WTC11 (cell line): ENCODE data around the gene PKP1. TPM values are rescaled to one million over a fixed set of nuclear protein-coding genes. Genes with fewer than 3 reads are reported as not detected.

Experiments used
- ATAC-seq: fragments of 200-7000 bp; cut with Tn5 transposase; 2 replicates; pipeline ENCODE4 v1.10.0; 2021; ENCODE audit warnings: mild to moderate bottlenecking, moderate library complexity
- CTCF ChIA-PET: fragments of 300-600 bp; sonication (Branson Sonifier 250); formaldehyde crosslinking; loops from one replicate; lab custom pipeline; 2021; ENCODE audit warnings: antibody characterized with exemption; lab: Charles Lee
- POLR2A ChIA-PET: fragments of 350-600 bp; sonication (Branson Sonifier 250); formaldehyde crosslinking; loops from one replicate; lab custom pipeline; 2021; ENCODE audit warnings: antibody characterized with exemption; lab: Charles Lee
- DNase-seq: peaks from one replicate; pipeline ENCODE4 v3.0.0; 2021; ENCODE audit warnings: low spot score
- H3K27ac Mint-ChIP-seq: 2 replicates; pipeline ENCODE4 v1.8.0; 2021; ENCODE audit warnings: mixed read lengths
- H3K27me3 Mint-ChIP-seq: 2 replicates; pipeline ENCODE4 v1.8.0; 2021; ENCODE audit warnings: low read depth, mild to moderate bottlenecking, moderate library complexity, mixed read lengths
- H3K36me3 Mint-ChIP-seq: 2 replicates; pipeline ENCODE4 v1.8.0; 2021; ENCODE audit warnings: mixed read lengths
- H3K4me1 Mint-ChIP-seq: 2 replicates; pipeline ENCODE4 v1.8.0; 2022; ENCODE audit warnings: mixed read lengths
- H3K4me3 Mint-ChIP-seq: 2 replicates; pipeline ENCODE4 v1.8.0; 2021; ENCODE audit warnings: mild to moderate bottlenecking, moderate library complexity, mixed read lengths
- H3K9me3 Mint-ChIP-seq: 2 replicates; pipeline ENCODE4 v1.8.0; 2021; ENCODE audit warnings: mixed read lengths
- AFF4 ChIP-seq: sonication (generic); formaldehyde crosslinking; IDR thresholded peaks from 2 replicates; pipeline ENCODE4 v1.8.1; 2023; ENCODE audit warnings: mild to moderate bottlenecking, missing genetic modification reagents, borderline replicate concordance
- CREB1 ChIP-seq: sonication (generic); formaldehyde crosslinking; IDR thresholded peaks from 2 replicates; pipeline ENCODE4 v1.8.0; 2023; ENCODE audit warnings: mild to moderate bottlenecking, missing genetic modification reagents
- E2F4 ChIP-seq: sonication (generic); formaldehyde crosslinking; IDR thresholded peaks from 2 replicates; pipeline ENCODE4 v1.8.1; 2022; ENCODE audit warnings: low read depth, mild to moderate bottlenecking, moderate library complexity, missing genetic modification reagents, borderline replicate concordance
- E2F5 ChIP-seq: sonication (generic); formaldehyde crosslinking; IDR thresholded peaks from 2 replicates; pipeline ENCODE4 v1.8.1; 2022; ENCODE audit warnings: mild to moderate bottlenecking, moderate library complexity, missing genetic modification reagents
- ELF4 ChIP-seq: sonication (generic); formaldehyde crosslinking; IDR thresholded peaks from 2 replicates; pipeline ENCODE4 v1.8.1; 2022; ENCODE audit warnings: low read depth, mild to moderate bottlenecking, moderate library complexity, missing genetic modification reagents
- ERG ChIP-seq: fragments of 250-450 bp; sonication (Bioruptor Pico); IDR thresholded peaks from 2 replicates; pipeline ENCODE4 v1.8.0; 2021; ENCODE audit warnings: mild to moderate bottlenecking
- ETV6 ChIP-seq: sonication (generic); formaldehyde crosslinking; IDR thresholded peaks from 2 replicates; pipeline ENCODE4 v1.8.1; 2022; ENCODE audit warnings: mild to moderate bottlenecking, missing genetic modification reagents
- FOXJ3 ChIP-seq: sonication (generic); formaldehyde crosslinking; IDR thresholded peaks from 2 replicates; pipeline ENCODE4 v1.9.0; 2021; ENCODE audit warnings: missing genetic modification reagents, mild to moderate bottlenecking, borderline replicate concordance
- FOXP4 ChIP-seq: sonication (generic); formaldehyde crosslinking; IDR thresholded peaks from 2 replicates; pipeline ENCODE4 v1.8.0; 2022; ENCODE audit warnings: mild to moderate bottlenecking, missing genetic modification reagents
- GABPB1 ChIP-seq: sonication (generic); formaldehyde crosslinking; IDR thresholded peaks from 2 replicates; pipeline ENCODE4 v1.8.1; 2023; ENCODE audit warnings: mild to moderate bottlenecking, missing genetic modification reagents
- IRF1 ChIP-seq: sonication (generic); formaldehyde crosslinking; IDR thresholded peaks from 2 replicates; pipeline ENCODE4 v1.8.0; 2023; ENCODE audit warnings: missing genetic modification reagents
- MLX ChIP-seq: sonication (generic); formaldehyde crosslinking; IDR thresholded peaks from 2 replicates; pipeline ENCODE4 v1.8.1; 2023; ENCODE audit warnings: mild to moderate bottlenecking, missing genetic modification reagents, moderate library complexity
- NFATC4 ChIP-seq: fragments of 250-450 bp; sonication (Bioruptor Pico); IDR thresholded peaks from 2 replicates; pipeline ENCODE4 v1.9.0; 2021; ENCODE audit warnings: mild to moderate bottlenecking
- NR1H2 ChIP-seq: sonication (generic); formaldehyde crosslinking; IDR thresholded peaks from 2 replicates; pipeline ENCODE4 v1.9.0; 2021; ENCODE audit warnings: mild to moderate bottlenecking, moderate library complexity, missing genetic modification reagents
- SP1 ChIP-seq: sonication (generic); formaldehyde crosslinking; conservative IDR thresholded peaks from 2 replicates; pipeline ENCODE4 v1.8.1; 2022; ENCODE audit warnings: missing genetic modification reagents
- TEAD4 ChIP-seq: sonication (generic); formaldehyde crosslinking; IDR thresholded peaks from 2 replicates; pipeline ENCODE4 v1.8.0; 2022; ENCODE audit warnings: mild to moderate bottlenecking, missing genetic modification reagents
- TP53 ChIP-seq: sonication (generic); formaldehyde crosslinking; IDR thresholded peaks from 2 replicates; pipeline ENCODE4 v1.8.1; 2023; ENCODE audit warnings: mild to moderate bottlenecking, missing genetic modification reagents
- ZSCAN18 ChIP-seq: fragments of 250-450 bp; sonication (Bioruptor Pico); IDR thresholded peaks from 2 replicates; pipeline ENCODE4 v2.1.2; 2022; ENCODE audit warnings: mild to moderate bottlenecking, moderate library complexity
- total RNA-seq: library from RNA; stranded (reverse); gene quantifications from 3 replicates; pipeline ENCODE4 v1.2.3, GENCODE V29; 2021

Gene PKP1
- total RNA-seq, 1 experiment from 2014 or later = 0.24 TPM

GRCh38 chr1:201321826-201322390 lies 38.6 kb downstream of the PKP1 start:
- no peak for TF ChIP-seq NFATC4 (CRISPR knock-in tag)
- TF ChIP-seq IRF1 = no peak
- TF ChIP-seq ZSCAN18 = no peak
- TF ChIP-seq MLX = no peak
- no peak for TF ChIP-seq ELF4 (CRISPR knock-in tag)
- TF ChIP-seq NR1H2 = no peak
- no peak for TF ChIP-seq E2F5 (CRISPR knock-in tag)
- no peak for TF ChIP-seq SP1 (CRISPR knock-in tag)
- no peak for TF ChIP-seq E2F4 (CRISPR knock-in tag)
- no peak for TF ChIP-seq ETV6 (CRISPR knock-in tag)
- no peak for TF ChIP-seq GABPB1
- TF ChIP-seq FOXP4 = no peak
- TF ChIP-seq CREB1 (CRISPR knock-in tag) = no peak
- no peak for TF ChIP-seq TP53
- no peak for TF ChIP-seq FOXJ3 (CRISPR knock-in tag)
- no peak for TF ChIP-seq TEAD4 (CRISPR knock-in tag)
- TF ChIP-seq AFF4 (CRISPR knock-in tag) = no peak
- no peak for TF ChIP-seq ERG (CRISPR knock-in tag)
- ATAC-seq (no peak), DNase-seq (no peak)
- POLR2A ChIA-PET = no interaction called here
- Mint-ChIP-seq H3K4me3 (no peak overlapping the region), H3K4me1 (no peaks in the 10 kb centered on the region), H3K36me3 (no peaks in the 10 kb centered on the region), H3K9me3 (peaks cover 3% of the 10 kb centered on the region; the same call in 1 of the 2 replicates), H3K27ac (no peak overlapping the region), H3K27me3 (no peaks in the 10 kb centered on the region; the same call in 1 of the 2 replicates)
- CTCF ChIA-PET = interaction anchor here (1.4 kb wide), 1 partner anchor 26 kb away, joined by 3 read pairs; no protein-coding TSS in a partner anchor
